GM12878 (cell line): ENCODE data around the gene IDI1. TPM values are rescaled to one million over a fixed set of nuclear protein-coding genes. Genes with fewer than 3 reads are reported as not detected.

Source experiments
- ATAC-seq: fragments of 200-7000 bp; cut with Tn5 transposase; 3 replicates; pipeline ENCODE4 v1.9.1; 2020; ENCODE audit warnings: mild to moderate bottlenecking, moderate library complexity
- BruUV-seq: library from RNA; stranded (reverse); fragments of 400-500 nt; replicated peaks from 2 replicates; lab custom pipeline; 2021; lab: Mats Ljungman, UMichigan
- CTCF ChIA-PET: fragments of 300-600 bp; sonication (Branson Sonifier 250); formaldehyde crosslinking; extraction: SDS; loops from one replicate; lab custom pipeline; 2021; ENCODE audit warnings: inconsistent platforms; lab: Yijun Ruan, JAX
- POLR2A ChIA-PET: fragments of 350-600 bp; formaldehyde crosslinking; extraction: SDS; loops from one replicate; lab custom pipeline; 2021; ENCODE audit warnings: inconsistent platforms; lab: Charles Lee
- RAD21 ChIA-PET: fragments of 300-600 bp; sonication (Branson Sonifier 250); formaldehyde crosslinking; loops from one replicate; lab custom pipeline; 2023; ENCODE audit warnings: antibody characterized with exemption; ENCODE audit not compliant: unreplicated experiment; lab: Charles Lee
- SMC1A ChIA-PET: fragments of 300-600 bp; sonication (Branson Sonifier 250); formaldehyde crosslinking; loops from one replicate; lab custom pipeline; 2023; ENCODE audit not compliant: unreplicated experiment, uncharacterized antibody; lab: Charles Lee
- DNase-seq: peaks from one replicate; pipeline ENCODE4 v3.0.0-alpha.2; 2011; ENCODE audit warnings: low read depth, low spot score
- FAIRE-seq: peaks from 3 replicates; lab custom pipeline; 2011; peaks lifted over from hg19 to GRCh38; lab: Jason Lieb, UNC
- H2AFZ ChIP-seq: 2 replicates; pipeline ENCODE4 v1.6.0; 2011; ENCODE audit warnings: low read depth, low read length, control low read depth; ENCODE audit not compliant: control insufficient read depth
- H3K27ac ChIP-seq: 2 replicates; pipeline ENCODE4 v1.5.1; 2011; ENCODE audit warnings: control low read depth; ENCODE audit not compliant: control insufficient read depth, insufficient read depth
- H3K27me3 ChIP-seq, 2 experiments: replicated peaks in 1 of 2; 2 replicates each; pipeline versions ENCODE4 v1.6.0 to v1.6.1; 2011; ENCODE audit warnings: low read length in 1 of 2; ENCODE audit not compliant: control insufficient read depth in 2 of 2, insufficient read depth in 2 of 2
- H3K36me3 ChIP-seq, 2 experiments: 2 replicates each; pipeline ENCODE4 v1.5.1; 2011; ENCODE audit warnings: low read length in 1 of 2; ENCODE audit not compliant: control insufficient read depth in 2 of 2, insufficient read depth in 2 of 2
- H3K4me1 ChIP-seq: 2 replicates; pipeline ENCODE4 v1.6.1; 2011; ENCODE audit warnings: mild to moderate bottlenecking, low read length, moderate library complexity, mixed read lengths; ENCODE audit not compliant: control insufficient read depth, insufficient read depth
- H3K4me2 ChIP-seq: 2 replicates; pipeline ENCODE4 v1.6.0; 2011; ENCODE audit warnings: control low read depth; ENCODE audit not compliant: control insufficient read depth, insufficient read depth
- H3K4me3 ChIP-seq: fragments of 200-600 bp; sonication (generic); 2 replicates; pipeline ENCODE4 v1.5.1; 2016
- H3K79me2 ChIP-seq: 2 replicates; pipeline ENCODE4 v1.6.0; 2011; ENCODE audit warnings: low read length; ENCODE audit not compliant: control insufficient read depth, insufficient read depth
- H3K9ac ChIP-seq: 2 replicates; pipeline ENCODE4 v1.8.0; 2011; ENCODE audit warnings: low read length, control low read depth, mixed read lengths; ENCODE audit not compliant: control insufficient read depth, insufficient read depth
- H3K9me3 ChIP-seq: replicated peaks from 3 replicates; pipeline ENCODE4 v1.5.1; 2011; ENCODE audit warnings: mild to moderate bottlenecking, low read length; ENCODE audit not compliant: control insufficient read depth, insufficient read depth
- H4K20me1 ChIP-seq: 2 replicates; pipeline ENCODE4 v1.6.0; 2011; ENCODE audit not compliant: control insufficient read depth, insufficient read depth
- BHLHE40 ChIP-seq, 2 experiments: fragments of 450-650 bp in 1 of 2; IDR thresholded peaks; 2 replicates each; pipeline ENCODE4 v1.6.1; 2011 to 2017; ENCODE audit warnings: low read depth in 2 of 2, borderline replicate concordance in 1 of 2, improper control_type of control experiment in 1 of 2, low read length in 1 of 2, mild to moderate bottlenecking in 1 of 2
- CEBPB ChIP-seq, 2 experiments: fragments of 150-350 bp in 1 of 2; IDR thresholded peaks; 2 replicates each; pipeline ENCODE4 v1.6.1; 2012 to 2014; ENCODE audit warnings: low read depth in 2 of 2, low read length in 2 of 2, borderline replicate concordance in 1 of 2, inconsistent platforms in 1 of 2
- GATAD2B ChIP-seq: fragments of 450-650 bp; conservative IDR thresholded peaks from 2 replicates; pipeline ENCODE4 v1.6.1; 2017; ENCODE audit warnings: low read depth, mild to moderate bottlenecking, moderate library complexity
- HDAC2 ChIP-seq: fragments of 200-600 bp; sonication (generic); IDR thresholded peaks from 2 replicates; pipeline ENCODE4 v1.6.1; 2017
- JUND ChIP-seq: IDR thresholded peaks from 2 replicates; pipeline ENCODE4 v1.6.1; 2012; ENCODE audit warnings: low read depth, mild to moderate bottlenecking, low read length, improper control_type of control experiment, moderate library complexity
- NFYA ChIP-seq: IDR thresholded peaks from 2 replicates; pipeline ENCODE4 v1.6.1; 2011; ENCODE audit warnings: low read depth, mild to moderate bottlenecking, low read length, improper control_type of control experiment, borderline replicate concordance
- POLR2AphosphoS5 ChIP-seq: IDR thresholded peaks from 2 replicates; pipeline ENCODE4 v1.6.1; 2011; ENCODE audit warnings: mild to moderate bottlenecking, low read length, inconsistent platforms
- RCOR1 ChIP-seq: conservative IDR thresholded peaks from 2 replicates; pipeline ENCODE4 v1.6.1; 2012; ENCODE audit warnings: low read depth, low read length, improper control_type of control experiment
- SIX5 ChIP-seq: IDR thresholded peaks from 2 replicates; pipeline ENCODE4 v1.6.1; 2011; ENCODE audit warnings: mild to moderate bottlenecking, low read depth, low read length, moderate library complexity; ENCODE audit not compliant: severe bottlenecking
- WGBS: methylation state at CpG from one replicate; pipeline ENCODE4 v1.1.6; 2016; ENCODE audit warnings: low lambda C conversion rate; ENCODE audit not compliant: insufficient replicate concordance, insufficient coverage; ENCODE audit errors: missing lambda C conversion rate; 5-methylcytosine and 5-hydroxymethylcytosine counted together
- in situ Hi-C: fragments of 300-500 bp; cut with MboI; formaldehyde crosslinking; loops from 9 replicates; pipeline ENCODE4 v1.14.3; 2018; ENCODE audit warnings: mixed read lengths
- intact Hi-C: fragments of 100-400 bp; cut with micrococcal nuclease; formaldehyde crosslinking; loops from one replicate; pipeline ENCODE4 v1.14.2; 2022; ENCODE audit not compliant: unreplicated experiment
- polyA plus RNA-seq, 11 experiments: library from polyadenylated mRNA; depleted of rRNA in 4 of 11; unstranded in 6 of 11; stranded (reverse) in 5 of 11; fragments of >200 nt; fragmentation: Nextera tagmentation in 4 of 11; fragmentation: Illumina TruSeq in 1 of 11; extraction: Ambion mirVana in 4 of 11; extraction: Trizol in 1 of 11; gene quantifications; 1 replicate in 1 of 11; 2 replicates in 10 of 11; pipeline versions ENCODE4 v1.2.1 to v1.2.3, GENCODE V29; 2011 to 2016; ENCODE audit warnings: inconsistent platforms in 2 of 11, missing spikeins in 2 of 11, low read depth in 1 of 11
- total RNA-seq, 4 experiments: library from RNA; depleted of rRNA in 3 of 4; stranded (reverse); fragments of >200 nt in 3 of 4; fragmentation: Illumina TruSeq in 1 of 4; extraction: Trizol in 1 of 4; gene quantifications; 2 replicates each; pipeline versions ENCODE4 v1.2.1 to v1.2.3, GENCODE V29; 2013 to 2021
- TF ChIP-seq, protein P1 (sequence below): fragments of 450-650 bp; IDR thresholded peaks from 2 replicates; pipeline ENCODE4 v1.6.1; 2017; ENCODE audit warnings: antibody characterized with exemption, mild to moderate bottlenecking, moderate library complexity
- TF ChIP-seq, protein P2 (sequence below): IDR thresholded peaks from 2 replicates; pipeline ENCODE4 v1.6.1; 2011; ENCODE audit warnings: borderline replicate concordance, low read depth, mild to moderate bottlenecking, moderate library complexity, low read length; ENCODE audit not compliant: insufficient read depth, poor library complexity, severe bottlenecking
- TF ChIP-seq, protein P3 (sequence below): fragments of 450-650 bp; IDR thresholded peaks from 2 replicates; pipeline ENCODE4 v1.6.1; 2018; ENCODE audit warnings: borderline replicate concordance, mild to moderate bottlenecking; ENCODE audit not compliant: partially characterized antibody
- TF ChIP-seq, protein P4 (sequence below): fragments of 450-650 bp; IDR thresholded peaks from 2 replicates; pipeline ENCODE4 v1.6.1; 2016; ENCODE audit warnings: mild to moderate bottlenecking

Gene IDI1
- total and polyA plus RNA-seq, 10 of the 15 experiments (the other 5 are each of a cell fraction or from before 2014, with no cell fraction given): 85.5 to 223 (median 157) TPM

DNA sequence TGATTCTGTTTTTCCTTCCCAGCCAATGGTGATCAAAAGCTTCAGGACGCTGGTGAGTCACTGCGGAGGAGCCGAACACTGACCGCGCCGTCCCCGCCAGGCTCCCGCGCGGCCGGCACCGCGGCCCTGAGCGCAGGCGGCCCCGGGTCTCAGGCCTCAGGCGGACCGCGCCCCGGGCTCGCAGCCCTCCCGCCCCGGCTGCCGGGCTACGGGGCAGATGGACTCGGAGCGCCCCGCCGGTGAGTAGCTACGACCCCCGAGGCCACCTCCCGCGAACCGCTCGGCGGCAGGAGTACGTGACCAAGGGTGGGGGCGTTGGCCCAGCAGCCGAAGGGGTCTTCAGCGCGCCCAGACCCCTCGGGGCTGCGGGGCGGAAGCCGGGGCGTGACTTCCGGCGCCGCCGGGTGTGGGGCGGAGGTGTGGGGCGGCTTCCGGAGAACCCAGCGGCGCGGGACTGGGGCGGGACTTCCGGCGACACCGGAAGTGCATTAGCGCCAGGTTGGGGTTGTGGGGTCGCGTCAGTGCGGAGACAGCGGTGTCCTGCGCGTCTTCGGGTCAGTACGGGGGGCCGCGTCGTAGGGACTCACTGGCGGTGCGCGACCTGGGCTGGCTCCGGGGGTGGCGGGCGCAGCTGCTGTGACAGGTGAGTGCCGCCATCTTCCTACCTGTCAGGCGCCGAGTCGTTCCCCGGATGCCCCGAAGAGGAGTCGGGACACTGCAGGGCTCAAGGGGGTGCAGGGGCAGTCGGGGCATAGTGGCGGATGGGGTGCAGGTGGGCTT is 7.6 kb upstream of the IDI1 start, which contains the start of gene WDR37:
TSS of gene WDR37 (plus strand) at position 60 of the 780 bp plus-strand sequence. CDS start 15,771 bp downstream, outside the sequence.
- BruUV-seq: no TSS peak
- ChIA-PET RAD21 (interaction anchor here (1.5 kb wide), 1 partner anchor 11 kb away, joined by 6 read pairs; no protein-coding TSS in a partner anchor), SMC1A (interaction anchor here (1.4 to 1.8 kb wide), 3 partner anchors 11 to 129 kb away, joined by 3 to 7 read pairs (median 3); no protein-coding TSS in a partner anchor), CTCF (no interaction called here), POLR2A (interaction anchor here (0.7 to 2.5 kb wide), 3 partner anchors 12 to 68 kb away, joined by 3 to 9 read pairs (median 3); partner anchors contain the start of gene GTPBP4)
- Histone ChIP-seq H3K4me2 (peak within 1 kb of the TSS; percentile 87), H3K4me3 (peak within 1 kb of the TSS; percentile 89), H3K79me2 (peaks cover 92% of the 10 kb centered on the region), H2AFZ (peak within 1 kb of the TSS; percentile 89), H3K9ac (peak within 1 kb of the TSS; percentile 89), H3K27me3 (no peaks in the 10 kb centered on the region), H3K27ac (peak within 1 kb of the TSS; percentile 85), H3K9me3 (no peaks in the 10 kb centered on the region), H3K4me1 (peaks cover 21% of the 10 kb centered on the region), H3K36me3 (peaks cover 0 to 13% of the 10 kb centered on the region in 2 experiments; a peak in 2 of 4 replicates), H4K20me1 (no peaks in the 10 kb centered on the region)
- DNase-seq (no peak), FAIRE-seq (no peak), ATAC-seq (peak; percentile 94)
- in situ Hi-C loops (no loop called here), intact Hi-C loops (no loop called here)
- WGBS: 2% methylated on average over 65 of the region's 87 CpGs
- TF ChIP-seq GATAD2B (peak; percentile 98), JUND (no peak), CEBPB (IDR thresholded peaks at IDR 0.05; ENCODE audit: borderline replicate concordance in 1 of 2, low read depth in 2 of 2, low read length in 2 of 2) (no peak), SIX5 (peak; percentile 46), RCOR1 (no peak), BHLHE40 (IDR thresholded peaks at IDR 0.05; ENCODE audit: borderline replicate concordance in 1 of 2, low read depth in 2 of 2, low read length in 1 of 2) (peak; percentile 29 to 78; a peak in 3 of 4 replicates), HDAC2 (no peak), POLR2AphosphoS5 (peak; percentile 66), NFYA (no peak)
- TF ChIP-seq, protein P1, sequence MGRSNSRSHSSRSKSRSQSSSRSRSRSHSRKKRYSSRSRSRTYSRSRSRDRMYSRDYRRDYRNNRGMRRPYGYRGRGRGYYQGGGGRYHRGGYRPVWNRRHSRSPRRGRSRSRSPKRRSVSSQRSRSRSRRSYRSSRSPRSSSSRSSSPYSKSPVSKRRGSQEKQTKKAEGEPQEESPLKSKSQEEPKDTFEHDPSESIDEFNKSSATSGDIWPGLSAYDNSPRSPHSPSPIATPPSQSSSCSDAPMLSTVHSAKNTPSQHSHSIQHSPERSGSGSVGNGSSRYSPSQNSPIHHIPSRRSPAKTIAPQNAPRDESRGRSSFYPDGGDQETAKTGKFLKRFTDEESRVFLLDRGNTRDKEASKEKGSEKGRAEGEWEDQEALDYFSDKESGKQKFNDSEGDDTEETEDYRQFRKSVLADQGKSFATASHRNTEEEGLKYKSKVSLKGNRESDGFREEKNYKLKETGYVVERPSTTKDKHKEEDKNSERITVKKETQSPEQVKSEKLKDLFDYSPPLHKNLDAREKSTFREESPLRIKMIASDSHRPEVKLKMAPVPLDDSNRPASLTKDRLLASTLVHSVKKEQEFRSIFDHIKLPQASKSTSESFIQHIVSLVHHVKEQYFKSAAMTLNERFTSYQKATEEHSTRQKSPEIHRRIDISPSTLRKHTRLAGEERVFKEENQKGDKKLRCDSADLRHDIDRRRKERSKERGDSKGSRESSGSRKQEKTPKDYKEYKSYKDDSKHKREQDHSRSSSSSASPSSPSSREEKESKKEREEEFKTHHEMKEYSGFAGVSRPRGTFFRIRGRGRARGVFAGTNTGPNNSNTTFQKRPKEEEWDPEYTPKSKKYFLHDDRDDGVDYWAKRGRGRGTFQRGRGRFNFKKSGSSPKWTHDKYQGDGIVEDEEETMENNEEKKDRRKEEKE: no peak
- TF ChIP-seq, protein P2, sequence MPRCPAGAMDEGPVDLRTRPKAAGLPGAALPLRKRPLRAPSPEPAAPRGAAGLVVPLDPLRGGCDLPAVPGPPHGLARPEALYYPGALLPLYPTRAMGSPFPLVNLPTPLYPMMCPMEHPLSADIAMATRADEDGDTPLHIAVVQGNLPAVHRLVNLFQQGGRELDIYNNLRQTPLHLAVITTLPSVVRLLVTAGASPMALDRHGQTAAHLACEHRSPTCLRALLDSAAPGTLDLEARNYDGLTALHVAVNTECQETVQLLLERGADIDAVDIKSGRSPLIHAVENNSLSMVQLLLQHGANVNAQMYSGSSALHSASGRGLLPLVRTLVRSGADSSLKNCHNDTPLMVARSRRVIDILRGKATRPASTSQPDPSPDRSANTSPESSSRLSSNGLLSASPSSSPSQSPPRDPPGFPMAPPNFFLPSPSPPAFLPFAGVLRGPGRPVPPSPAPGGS: no peak
- TF ChIP-seq, protein P3, sequence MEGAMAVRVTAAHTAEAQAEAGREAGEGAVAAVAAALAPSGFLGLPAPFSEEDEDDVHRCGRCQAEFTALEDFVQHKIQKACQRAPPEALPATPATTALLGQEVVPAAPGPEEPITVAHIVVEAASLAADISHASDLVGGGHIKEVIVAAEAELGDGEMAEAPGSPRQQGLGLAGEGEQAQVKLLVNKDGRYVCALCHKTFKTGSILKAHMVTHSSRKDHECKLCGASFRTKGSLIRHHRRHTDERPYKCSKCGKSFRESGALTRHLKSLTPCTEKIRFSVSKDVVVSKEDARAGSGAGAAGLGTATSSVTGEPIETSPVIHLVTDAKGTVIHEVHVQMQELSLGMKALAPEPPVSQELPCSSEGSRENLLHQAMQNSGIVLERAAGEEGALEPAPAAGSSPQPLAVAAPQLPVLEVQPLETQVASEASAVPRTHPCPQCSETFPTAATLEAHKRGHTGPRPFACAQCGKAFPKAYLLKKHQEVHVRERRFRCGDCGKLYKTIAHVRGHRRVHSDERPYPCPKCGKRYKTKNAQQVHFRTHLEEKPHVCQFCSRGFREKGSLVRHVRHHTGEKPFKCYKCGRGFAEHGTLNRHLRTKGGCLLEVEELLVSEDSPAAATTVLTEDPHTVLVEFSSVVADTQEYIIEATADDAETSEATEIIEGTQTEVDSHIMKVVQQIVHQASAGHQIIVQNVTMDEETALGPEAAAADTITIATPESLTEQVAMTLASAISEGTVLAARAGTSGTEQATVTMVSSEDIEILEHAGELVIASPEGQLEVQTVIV: peak; percentile 58
- TF ChIP-seq, protein P4, sequence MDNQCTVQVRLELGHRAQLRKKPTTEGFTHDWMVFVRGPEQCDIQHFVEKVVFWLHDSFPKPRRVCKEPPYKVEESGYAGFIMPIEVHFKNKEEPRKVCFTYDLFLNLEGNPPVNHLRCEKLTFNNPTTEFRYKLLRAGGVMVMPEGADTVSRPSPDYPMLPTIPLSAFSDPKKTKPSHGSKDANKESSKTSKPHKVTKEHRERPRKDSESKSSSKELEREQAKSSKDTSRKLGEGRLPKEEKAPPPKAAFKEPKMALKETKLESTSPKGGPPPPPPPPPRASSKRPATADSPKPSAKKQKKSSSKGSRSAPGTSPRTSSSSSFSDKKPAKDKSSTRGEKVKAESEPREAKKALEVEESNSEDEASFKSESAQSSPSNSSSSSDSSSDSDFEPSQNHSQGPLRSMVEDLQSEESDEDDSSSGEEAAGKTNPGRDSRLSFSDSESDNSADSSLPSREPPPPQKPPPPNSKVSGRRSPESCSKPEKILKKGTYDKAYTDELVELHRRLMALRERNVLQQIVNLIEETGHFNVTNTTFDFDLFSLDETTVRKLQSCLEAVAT: peak; percentile 21; the same call in 1 of the 2 replicates
